Vagina (tissue), 2 donors: ENCODE measurements around the gene ARSB.

ENCODE experiments used
- POLR2A ChIP-seq, 2 donors: fragments of 450-650 bp; IDR thresholded peaks; one replicate each; pipeline ENCODE4 v1.6.1; 2017; ENCODE audit warnings: antibody characterized with exemption in 2 of 2, mild to moderate bottlenecking in 2 of 2, moderate library complexity in 2 of 2
- TF ChIP-seq, protein P1 (sequence below), 3 experiments: fragments of 450-650 bp in 2 of 3; fragments of 200-600 bp in 1 of 3; sonication (generic) in 1 of 3; IDR thresholded peaks; one replicate each; pipeline ENCODE4 v1.5.1; 2017 to 2019; ENCODE audit warnings: antibody characterized with exemption in 3 of 3, mild to moderate bottlenecking in 2 of 3, moderate library complexity in 2 of 3

DNA sequence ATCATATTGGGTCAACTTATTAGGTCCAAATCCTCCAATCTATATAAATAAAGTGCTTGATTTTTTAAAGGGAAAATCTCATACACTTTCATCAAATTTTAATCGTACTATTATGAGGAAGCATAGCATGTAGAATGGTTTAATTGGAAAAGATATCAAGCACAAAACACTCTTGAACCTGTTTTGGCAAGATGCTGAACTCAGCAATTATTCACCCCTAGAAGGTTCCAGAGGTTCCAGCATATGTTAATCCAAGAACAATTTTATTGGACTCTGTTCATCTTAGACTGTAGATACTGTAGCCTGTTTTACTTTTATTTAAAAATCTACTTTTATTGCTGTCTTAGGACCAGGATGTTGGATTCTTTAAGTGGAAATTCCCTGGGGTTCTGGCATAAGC is 244.1 kb downstream of the ARSB start:
- TF ChIP-seq, protein P1, sequence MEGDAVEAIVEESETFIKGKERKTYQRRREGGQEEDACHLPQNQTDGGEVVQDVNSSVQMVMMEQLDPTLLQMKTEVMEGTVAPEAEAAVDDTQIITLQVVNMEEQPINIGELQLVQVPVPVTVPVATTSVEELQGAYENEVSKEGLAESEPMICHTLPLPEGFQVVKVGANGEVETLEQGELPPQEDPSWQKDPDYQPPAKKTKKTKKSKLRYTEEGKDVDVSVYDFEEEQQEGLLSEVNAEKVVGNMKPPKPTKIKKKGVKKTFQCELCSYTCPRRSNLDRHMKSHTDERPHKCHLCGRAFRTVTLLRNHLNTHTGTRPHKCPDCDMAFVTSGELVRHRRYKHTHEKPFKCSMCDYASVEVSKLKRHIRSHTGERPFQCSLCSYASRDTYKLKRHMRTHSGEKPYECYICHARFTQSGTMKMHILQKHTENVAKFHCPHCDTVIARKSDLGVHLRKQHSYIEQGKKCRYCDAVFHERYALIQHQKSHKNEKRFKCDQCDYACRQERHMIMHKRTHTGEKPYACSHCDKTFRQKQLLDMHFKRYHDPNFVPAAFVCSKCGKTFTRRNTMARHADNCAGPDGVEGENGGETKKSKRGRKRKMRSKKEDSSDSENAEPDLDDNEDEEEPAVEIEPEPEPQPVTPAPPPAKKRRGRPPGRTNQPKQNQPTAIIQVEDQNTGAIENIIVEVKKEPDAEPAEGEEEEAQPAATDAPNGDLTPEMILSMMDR (IDR thresholded peaks at IDR 0.05): no peak
- TF ChIP-seq POLR2A (IDR thresholded peaks at IDR 0.05): no peak
